Lower leg skin (tissue), 3 donors: ENCODE data around the gene TEX264.

Source experiments
- POLR2A ChIP-seq, 2 donors: fragments of 450-650 bp; IDR thresholded peaks; one replicate each; pipeline ENCODE4 v1.6.1; 2016 to 2017; ENCODE audit warnings: antibody characterized with exemption in 2 of 2, mild to moderate bottlenecking in 1 of 2, moderate library complexity in 1 of 2
- TF ChIP-seq, protein P1 (sequence below), 3 donors: fragments of 450-650 bp; IDR thresholded peaks; one replicate each; pipeline ENCODE4 v1.5.1; 2016; ENCODE audit warnings: antibody characterized with exemption in 3 of 3, mild to moderate bottlenecking in 3 of 3, moderate library complexity in 2 of 3

DNA sequence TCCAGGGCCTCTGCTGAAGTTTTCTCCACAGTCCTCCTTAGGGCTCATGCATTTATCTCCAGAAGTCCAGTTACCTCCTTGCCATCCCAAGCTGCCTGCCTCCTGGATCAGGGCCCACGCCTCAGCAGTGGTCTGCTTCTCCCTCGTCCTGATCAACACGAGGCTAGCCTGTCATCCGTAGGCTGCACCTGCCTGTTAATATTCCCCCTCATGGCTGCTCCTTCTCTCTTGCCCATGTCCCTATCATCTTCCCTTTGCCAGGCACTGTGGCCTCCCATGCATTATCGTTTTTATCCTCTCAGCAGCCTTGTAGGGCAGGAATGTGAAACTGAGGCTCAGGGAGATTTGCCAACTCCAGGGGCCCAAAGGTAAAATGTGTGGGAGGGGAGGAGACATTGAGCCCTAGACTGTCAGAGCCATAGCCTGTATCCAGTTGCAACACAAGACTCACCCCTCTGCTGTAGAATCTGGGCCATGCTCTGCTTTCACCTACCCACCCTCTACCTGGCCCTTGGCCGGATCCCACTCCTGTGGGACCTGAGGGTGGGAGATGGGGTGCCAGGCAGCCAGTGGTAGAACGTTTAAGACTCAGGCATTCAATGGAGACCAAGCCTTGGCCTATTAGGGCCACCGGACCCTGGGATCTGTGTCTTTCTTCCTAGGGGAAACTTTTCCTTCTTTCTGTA is 40.4 kb downstream of the TEX264 start:
- TF ChIP-seq, protein P1, sequence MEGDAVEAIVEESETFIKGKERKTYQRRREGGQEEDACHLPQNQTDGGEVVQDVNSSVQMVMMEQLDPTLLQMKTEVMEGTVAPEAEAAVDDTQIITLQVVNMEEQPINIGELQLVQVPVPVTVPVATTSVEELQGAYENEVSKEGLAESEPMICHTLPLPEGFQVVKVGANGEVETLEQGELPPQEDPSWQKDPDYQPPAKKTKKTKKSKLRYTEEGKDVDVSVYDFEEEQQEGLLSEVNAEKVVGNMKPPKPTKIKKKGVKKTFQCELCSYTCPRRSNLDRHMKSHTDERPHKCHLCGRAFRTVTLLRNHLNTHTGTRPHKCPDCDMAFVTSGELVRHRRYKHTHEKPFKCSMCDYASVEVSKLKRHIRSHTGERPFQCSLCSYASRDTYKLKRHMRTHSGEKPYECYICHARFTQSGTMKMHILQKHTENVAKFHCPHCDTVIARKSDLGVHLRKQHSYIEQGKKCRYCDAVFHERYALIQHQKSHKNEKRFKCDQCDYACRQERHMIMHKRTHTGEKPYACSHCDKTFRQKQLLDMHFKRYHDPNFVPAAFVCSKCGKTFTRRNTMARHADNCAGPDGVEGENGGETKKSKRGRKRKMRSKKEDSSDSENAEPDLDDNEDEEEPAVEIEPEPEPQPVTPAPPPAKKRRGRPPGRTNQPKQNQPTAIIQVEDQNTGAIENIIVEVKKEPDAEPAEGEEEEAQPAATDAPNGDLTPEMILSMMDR (IDR thresholded peaks at IDR 0.05), result no peak
- no peak for TF ChIP-seq POLR2A (IDR thresholded peaks at IDR 0.05)
